Neutrophil (primary cell): ENCODE data around the gene TOMM70.

Source experiments
- H3K27ac ChIP-seq: fragments of 200-600 bp; sonication (generic); 2 replicates; pipeline ENCODE4 v1.5.1; 2016; ENCODE audit warnings: mild to moderate bottlenecking, moderate library complexity
- H3K27me3 ChIP-seq: fragments of 200-600 bp; sonication (generic); 2 replicates; pipeline ENCODE4 v1.6.0; 2016; ENCODE audit warnings: mild to moderate bottlenecking
- H3K36me3 ChIP-seq: fragments of 200-600 bp; sonication (generic); 2 replicates; pipeline ENCODE4 v1.5.1; 2017
- H3K4me1 ChIP-seq, 2 experiments: fragments of 200-600 bp in 1 of 2; sonication (generic) in 1 of 2; 1 replicate in 1 of 2; 2 replicates in 1 of 2; pipeline versions ENCODE4 v1.5.1 to v1.6.1; 2013 to 2016; ENCODE audit warnings: low read depth in 1 of 2, low read length in 1 of 2, mild to moderate bottlenecking in 1 of 2, moderate library complexity in 1 of 2; ENCODE audit not compliant: control insufficient read depth in 1 of 2, insufficient read depth in 1 of 2
- H3K4me3 ChIP-seq, 2 experiments: fragments of 200-600 bp in 1 of 2; sonication (generic) in 1 of 2; 1 replicate in 1 of 2; 2 replicates in 1 of 2; pipeline ENCODE4 v1.5.1; 2013 to 2016; ENCODE audit warnings: low read depth in 1 of 2, low read length in 1 of 2, mild to moderate bottlenecking in 1 of 2, moderate library complexity in 1 of 2
- H3K9me3 ChIP-seq: fragments of 200-600 bp; sonication (generic); 2 replicates; pipeline ENCODE4 v1.5.1; 2016
- CTCF ChIP-seq: fragments of 200-600 bp; sonication (generic); IDR thresholded peaks from 2 replicates; pipeline ENCODE4 v1.5.1; 2016; ENCODE audit warnings: antibody characterized with exemption

The TOMM70 gene

GRCh38 chr3:100426067-100426682, 25.3 kb upstream of the TOMM70 start:
- no peak for TF ChIP-seq CTCF
- Histone ChIP-seq H3K36me3 (no peaks in the 10 kb centered on the region), H3K9me3 (no peaks in the 10 kb centered on the region), H3K27me3 (no peaks in the 10 kb centered on the region), H3K27ac (no peak overlapping the region), H3K4me3 (no peak overlapping the region), H3K4me1 (no peaks in the 10 kb centered on the region)

- Histone ChIP-seq H3K27me3 (no peaks in the 10 kb centered on the region), H3K36me3 (no peaks in the 10 kb centered on the region), H3K27ac (no peak overlapping the region), H3K4me3 (no peak overlapping the region), H3K4me1 (no peaks in the 10 kb centered on the region), H3K9me3 (no peaks in the 10 kb centered on the region)
- TF ChIP-seq CTCF = no peak
These were observed 24.4 kb upstream of the TOMM70 start for GRCh38 chr3:100425316-100425715.

GRCh38 chr3:100424261-100424660, 23.4 kb upstream of the TOMM70 start:
- Histone ChIP-seq H3K27me3 (no peaks in the 10 kb centered on the region), H3K4me1 (no peaks in the 10 kb centered on the region), H3K36me3 (no peaks in the 10 kb centered on the region), H3K4me3 (no peak overlapping the region), H3K9me3 (no peaks in the 10 kb centered on the region), H3K27ac (no peak overlapping the region)
- TF ChIP-seq CTCF = no peak

GRCh38 chr3:100423611-100424010, 22.7 kb upstream of the TOMM70 start:
- Histone ChIP-seq H3K9me3 (no peaks in the 10 kb centered on the region), H3K36me3 (no peaks in the 10 kb centered on the region), H3K4me1 (no peaks in the 10 kb centered on the region), H3K27ac (no peak overlapping the region), H3K4me3 (no peak overlapping the region), H3K27me3 (no peaks in the 10 kb centered on the region)
- no peak for TF ChIP-seq CTCF

- Histone ChIP-seq H3K27me3 (no peaks in the 10 kb centered on the region), H3K4me3 (no peak overlapping the region), H3K27ac (no peak overlapping the region), H3K9me3 (no peaks in the 10 kb centered on the region), H3K4me1 (no peaks in the 10 kb centered on the region), H3K36me3 (no peaks in the 10 kb centered on the region)
- TF ChIP-seq CTCF = no peak
These were observed 20.0 kb upstream of the TOMM70 start for GRCh38 chr3:100420885-100421284.

GRCh38 chr3:100419406-100419805, 18.5 kb upstream of the TOMM70 start:
- Histone ChIP-seq H3K9me3 (no peaks in the 10 kb centered on the region), H3K4me3 (no peak overlapping the region), H3K27me3 (no peaks in the 10 kb centered on the region), H3K27ac (no peak overlapping the region), H3K36me3 (no peaks in the 10 kb centered on the region), H3K4me1 (no peaks in the 10 kb centered on the region)
- TF ChIP-seq CTCF = no peak
